ENCODE results near the gene HS6ST3.
"Not testable (repeated sequence)": the region's sequence is repeated elsewhere in the genome, so short reads cannot be mapped to it uniquely, and the experiment has no call there.

The HS6ST3 gene

GRCh38 chr13:96741779-96742178 lies 651.9 kb downstream of the HS6ST3 start:
- no peak for DNase-seq (ENCODE audit: low spot score)

DNA sequence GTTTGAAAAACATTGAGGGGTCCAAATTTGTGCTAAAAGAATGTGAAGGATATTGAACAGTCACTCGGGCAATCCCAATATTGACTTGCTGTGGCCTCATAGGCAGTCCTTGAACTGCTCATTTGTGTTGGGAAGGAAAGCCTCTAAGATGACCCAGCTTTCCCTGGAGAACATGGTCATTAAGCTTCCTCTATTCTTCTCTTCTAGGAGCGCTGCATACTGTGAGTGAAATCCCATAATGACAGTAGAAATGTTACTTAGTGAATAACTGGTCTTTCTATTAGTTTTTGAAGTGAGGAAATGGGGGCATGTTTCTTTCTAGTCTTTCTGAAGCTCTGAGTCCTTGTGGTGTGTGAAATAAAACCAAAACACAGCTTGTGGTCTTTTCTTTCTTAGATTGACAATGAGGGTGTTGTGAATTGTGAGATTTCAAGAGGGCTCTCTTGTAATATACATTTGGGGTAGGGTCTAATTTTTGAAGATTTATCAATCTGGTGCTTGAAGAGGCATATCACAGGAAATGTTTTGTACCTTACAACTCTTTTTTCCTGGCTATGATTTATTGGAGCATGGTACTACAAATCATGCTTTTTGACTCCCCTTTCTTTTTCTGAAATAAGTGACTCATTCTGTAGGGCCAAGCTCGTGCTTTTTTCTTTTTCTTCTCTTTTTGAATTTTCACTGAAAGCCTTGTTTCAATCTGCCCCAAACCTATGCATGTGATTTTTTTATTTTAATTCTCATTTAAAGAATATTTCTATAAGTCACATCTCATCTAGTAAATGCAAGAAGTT lies 653.6 kb downstream of the HS6ST3 start:
- DNase-seq (ENCODE audit: low spot score): no peak

DNA sequence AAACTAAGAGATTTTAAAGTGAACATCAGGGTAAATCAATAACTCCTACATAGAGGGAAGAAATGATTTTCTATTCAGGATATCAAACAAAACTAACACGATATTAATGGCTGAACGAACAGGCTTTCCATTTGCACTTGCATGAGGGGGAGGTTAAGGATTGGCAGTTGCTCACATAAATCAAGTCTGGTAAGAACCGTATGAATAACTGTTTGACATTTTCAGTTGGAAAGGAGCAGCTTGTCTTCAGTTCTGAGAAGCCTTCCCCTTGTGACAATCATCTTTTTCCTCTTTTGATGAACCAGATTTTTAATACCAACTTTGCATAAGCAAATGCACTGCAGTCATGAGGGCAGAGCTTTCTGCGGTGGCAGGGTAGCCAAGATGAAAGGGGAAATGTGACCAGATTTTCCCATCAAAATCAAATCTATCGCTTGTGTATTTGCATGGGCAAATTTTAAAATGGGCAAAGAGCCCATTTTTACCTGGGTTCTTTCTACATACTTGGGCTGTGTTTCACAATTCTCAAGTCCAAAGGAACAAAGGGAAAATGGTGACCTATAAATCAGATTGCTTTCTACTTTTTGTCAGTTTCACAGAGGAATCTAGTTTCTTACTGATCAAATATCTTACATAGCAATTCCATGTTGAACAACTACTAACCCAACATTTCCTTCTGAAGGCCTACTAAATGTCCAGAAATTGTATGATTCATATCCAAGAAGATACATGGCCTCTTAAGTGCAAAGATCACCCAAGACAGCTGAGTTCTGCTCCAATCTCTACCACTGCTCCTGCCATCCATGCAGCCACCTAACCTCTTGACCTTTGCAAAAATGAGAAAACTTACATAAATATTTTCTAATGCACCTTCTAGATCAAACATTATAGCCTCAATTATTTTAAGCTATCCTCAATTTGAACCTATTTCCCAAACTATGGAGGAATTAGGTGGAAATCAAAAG lies 654.7 kb downstream of the HS6ST3 start:
- no peak for DNase-seq (ENCODE audit: low spot score)

GRCh38 chr13:96746886-96747285 lies 657.0 kb downstream of the HS6ST3 start:
- DNase-seq (ENCODE audit: low spot score): no peak

- DNase-seq (ENCODE audit: low spot score): no peak
These were observed 659.9 kb downstream of the HS6ST3 start for GRCh38 chr13:96749825-96750224.

GRCh38 chr13:96751089-96751488 lies 661.2 kb downstream of the HS6ST3 start:
- DNase-seq (ENCODE audit: low spot score): no peak

- no peak for DNase-seq (ENCODE audit: low spot score)
These were observed 673.0 kb downstream of the HS6ST3 start for GRCh38 chr13:96762876-96763275.

DNA sequence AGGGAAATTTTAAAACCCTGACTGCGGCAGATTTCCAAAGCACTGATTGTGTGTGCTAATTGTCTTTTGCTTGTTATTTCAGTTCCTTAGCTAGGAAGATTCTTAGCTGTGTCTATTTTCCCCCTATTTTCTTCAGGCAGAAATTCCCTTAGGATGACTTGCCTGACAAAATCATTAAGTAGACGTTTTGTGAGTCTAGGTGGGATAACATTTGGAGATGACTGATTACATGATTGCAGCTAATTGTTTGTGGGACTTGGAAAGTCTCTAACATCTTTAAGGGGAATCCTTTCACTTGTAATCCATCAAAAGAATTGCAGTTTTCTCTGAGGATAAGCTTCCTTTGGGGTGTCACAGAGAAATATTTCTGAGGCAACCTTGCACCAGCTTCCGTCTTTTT lies 676.4 kb downstream of the HS6ST3 start:
- DNase-seq (ENCODE audit: low spot score): no peak

DNA sequence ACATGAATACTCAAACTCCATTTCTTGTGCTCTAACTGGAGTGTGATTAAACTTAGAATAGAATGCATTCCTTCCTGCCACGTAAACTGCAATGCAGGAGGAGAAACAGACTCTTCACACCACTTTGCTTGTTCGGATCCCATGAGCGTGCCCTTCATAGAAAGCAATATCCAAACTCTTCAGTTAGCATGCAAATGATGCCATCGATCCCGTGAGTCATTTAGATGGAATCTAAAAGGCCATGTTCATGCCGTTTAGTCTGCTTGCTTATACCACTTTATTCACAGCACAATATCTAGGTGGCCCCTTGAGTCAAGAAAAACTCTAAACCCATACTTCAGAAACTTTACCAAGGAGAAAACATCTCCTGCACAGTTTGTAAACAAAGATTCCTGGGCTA lies 678.6 kb downstream of the HS6ST3 start:
- DNase-seq (ENCODE audit: low spot score): no peak

- DNase-seq (ENCODE audit: low spot score): no peak
These were observed 680.0 kb downstream of the HS6ST3 start for GRCh38 chr13:96769874-96770273.

DNA sequence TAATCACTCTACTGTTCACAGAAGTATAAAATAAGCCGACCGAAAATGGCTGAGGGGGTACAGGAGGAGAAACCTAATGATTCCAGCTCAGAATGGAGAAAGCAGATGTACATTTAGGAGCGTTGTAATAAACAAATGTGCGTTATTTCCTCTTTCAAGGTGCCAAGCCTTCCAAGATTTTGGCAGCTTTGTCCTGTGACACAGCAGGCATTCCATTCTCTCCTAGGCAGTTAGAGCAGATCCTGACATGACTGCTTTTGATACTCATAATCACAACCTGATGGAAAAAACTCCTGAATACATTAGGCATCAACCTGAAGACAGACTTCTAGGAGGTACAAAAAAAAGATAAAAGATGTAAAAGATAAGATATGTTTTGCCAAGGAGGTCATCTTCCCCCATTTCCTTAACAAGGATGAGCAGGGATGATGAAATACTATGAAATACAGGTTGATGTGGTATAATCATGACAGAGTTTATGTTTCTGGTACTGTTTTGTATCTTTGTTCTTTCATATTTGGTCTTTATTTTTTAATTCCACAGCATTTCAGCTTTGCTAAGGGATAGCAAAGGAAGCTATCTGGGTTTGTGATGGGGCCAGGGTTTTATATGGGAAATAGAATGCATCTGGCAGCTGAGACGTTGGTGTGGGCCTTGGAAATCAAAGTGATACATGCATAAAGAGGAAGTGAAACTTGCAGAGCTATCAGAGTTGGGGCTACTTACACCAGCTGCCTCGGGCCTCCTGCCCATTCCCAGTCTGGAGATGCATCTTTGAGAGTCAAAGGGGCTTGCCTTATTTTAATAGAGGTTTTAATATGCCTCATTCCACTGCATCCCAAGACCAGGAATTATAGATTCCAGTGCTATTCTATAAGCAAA lies 681.8 kb downstream of the HS6ST3 start:
- no peak for DNase-seq (ENCODE audit: low spot score)

GRCh38 chr13:96772426-96772825 lies 682.5 kb downstream of the HS6ST3 start:
- no peak for DNase-seq (ENCODE audit: low spot score)

DNA sequence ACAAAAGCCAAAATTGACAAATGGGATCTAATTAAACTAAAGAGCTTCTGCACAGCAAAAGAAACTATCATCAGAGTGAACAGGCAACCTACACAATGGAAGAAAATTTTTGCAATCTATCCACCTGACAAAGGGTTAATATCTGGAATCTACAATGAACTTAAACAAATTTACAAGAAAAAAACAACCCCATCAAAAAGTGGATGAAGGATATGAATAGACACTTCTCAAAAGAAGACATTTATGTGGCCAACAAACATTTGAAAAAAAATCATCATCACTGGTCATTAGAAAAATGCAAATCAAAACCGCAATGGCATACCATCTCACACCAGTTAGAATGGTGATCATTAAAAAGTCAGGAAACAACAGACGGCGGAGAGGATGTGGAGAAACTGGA lies 688.4 kb downstream of the HS6ST3 start:
- DNase-seq (ENCODE audit: low spot score): not testable (repeated sequence)

DNA sequence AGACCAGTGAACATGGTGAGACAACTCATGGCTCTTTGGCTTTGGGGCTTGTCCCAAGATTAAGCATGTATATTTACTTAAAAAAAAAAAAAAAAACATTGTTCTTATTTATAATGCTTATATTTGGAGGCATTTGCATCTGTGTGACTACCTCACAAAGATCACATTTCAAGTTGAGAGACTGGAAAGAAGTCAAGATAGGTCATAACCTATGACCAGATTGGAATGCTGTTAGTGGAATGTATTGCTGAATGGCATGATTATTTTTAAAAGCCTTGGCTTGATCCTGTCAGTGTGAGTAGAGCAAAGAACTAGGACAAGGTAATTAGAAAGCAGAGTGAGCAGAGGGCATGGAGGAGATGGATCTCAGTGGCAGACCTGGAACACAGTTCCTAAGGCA lies 689.8 kb downstream of the HS6ST3 start:
- DNase-seq (ENCODE audit: low spot score): no peak

- no peak for DNase-seq (ENCODE audit: low spot score)
These were observed 690.2 kb downstream of the HS6ST3 start for GRCh38 chr13:96780105-96780504.

DNA sequence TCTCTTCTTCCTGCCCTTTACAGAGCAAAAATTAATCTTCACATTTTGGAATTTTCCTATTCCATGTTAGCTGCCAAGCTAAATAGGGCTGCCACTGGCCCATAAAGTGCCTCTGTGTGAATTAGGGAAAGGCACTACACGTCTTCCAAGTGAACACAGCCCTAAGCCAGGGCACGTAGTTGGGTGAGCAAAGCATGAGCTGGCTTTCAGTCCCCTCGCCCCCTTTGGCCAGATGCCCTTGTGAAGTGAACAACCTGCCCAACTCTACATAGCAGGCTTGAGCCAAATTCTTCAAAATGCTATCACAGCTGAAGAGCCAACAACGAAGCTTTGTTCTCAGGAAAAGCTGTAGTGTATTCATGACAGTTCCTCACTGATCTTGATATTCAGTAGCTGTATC lies 691.2 kb downstream of the HS6ST3 start:
- DNase-seq (ENCODE audit: low spot score): no peak

DNA sequence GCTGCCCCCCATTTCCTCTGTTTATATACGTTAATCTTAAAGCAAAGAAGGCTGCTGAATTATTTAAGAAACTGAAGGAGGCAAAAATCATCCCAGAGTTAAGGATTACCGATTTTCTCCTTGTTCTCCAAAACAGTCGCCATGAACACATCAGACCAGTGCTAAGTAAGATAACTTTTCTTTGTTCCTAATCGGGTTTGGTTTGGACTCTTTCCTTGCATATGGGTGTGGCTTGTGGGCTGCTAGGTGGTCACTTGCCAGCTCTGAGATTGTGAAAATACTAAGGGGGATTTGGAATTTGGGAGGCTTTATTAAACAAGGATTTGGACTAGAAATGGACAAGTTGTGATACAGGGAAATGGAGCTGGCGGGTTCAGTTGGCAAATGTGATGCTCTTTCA lies 692.3 kb downstream of the HS6ST3 start:
- no peak for DNase-seq (ENCODE audit: low spot score)

DNA sequence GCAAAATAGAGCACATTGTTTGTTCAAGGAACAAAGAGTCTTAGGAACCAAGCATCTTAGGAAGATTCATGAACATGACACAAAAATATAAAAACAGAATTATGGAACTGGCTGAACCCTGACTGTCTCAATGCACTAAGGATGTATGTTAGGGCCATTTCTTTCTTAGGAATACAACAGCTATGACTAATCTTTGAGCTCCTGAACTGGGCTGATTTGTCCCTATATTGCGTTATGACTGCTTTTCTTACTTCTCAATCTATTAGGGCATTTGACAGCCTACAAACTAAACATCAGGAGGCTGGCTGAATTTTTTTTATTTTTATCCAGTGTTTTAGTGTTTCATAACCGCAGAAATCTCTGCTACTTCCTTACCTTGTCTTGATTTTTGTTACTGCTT lies 693.1 kb downstream of the HS6ST3 start:
- no peak for DNase-seq (ENCODE audit: low spot score)

DNA sequence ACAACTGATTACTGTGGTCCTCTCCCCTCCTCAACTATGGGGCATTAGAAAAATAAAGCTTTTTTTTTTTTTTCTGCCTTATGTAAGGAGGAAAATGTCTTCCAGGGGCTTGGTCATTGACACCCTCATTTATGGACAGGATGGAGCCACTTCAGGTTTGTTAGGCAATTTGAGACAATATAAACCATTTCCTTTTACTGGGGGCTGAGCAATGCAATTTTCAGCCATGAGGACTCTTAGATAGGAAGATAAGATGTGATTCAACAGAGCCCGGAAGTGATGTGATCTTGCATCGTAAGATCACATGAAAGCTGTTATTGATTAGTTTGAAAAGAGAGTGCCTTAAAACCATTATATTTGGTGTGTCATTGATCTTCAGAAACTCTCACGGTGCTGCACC lies 693.6 kb downstream of the HS6ST3 start:
- no peak for DNase-seq (ENCODE audit: low spot score)

DNA sequence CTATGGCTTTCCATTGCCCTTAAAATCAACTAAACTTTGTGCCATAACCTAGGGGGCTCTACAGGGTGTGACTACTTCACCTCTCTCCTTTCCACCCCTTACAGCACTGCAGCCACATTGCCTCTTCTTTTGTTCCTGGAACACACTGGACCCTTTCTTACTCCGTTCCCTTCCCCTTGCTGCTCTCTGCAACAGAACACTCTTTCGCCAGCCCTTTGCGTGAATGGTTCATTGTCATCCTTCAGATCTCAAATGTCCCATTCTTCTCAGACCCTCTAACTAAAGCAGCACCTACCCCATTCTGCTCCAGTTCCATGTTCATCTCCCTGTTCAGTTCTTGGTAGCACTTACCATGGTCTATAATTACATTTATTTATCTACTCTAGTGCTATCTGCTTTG lies 696.1 kb downstream of the HS6ST3 start:
- no peak for DNase-seq (ENCODE audit: low spot score)

- no peak for DNase-seq (ENCODE audit: low spot score)
These were observed 702.3 kb downstream of the HS6ST3 start for GRCh38 chr13:96792188-96792587.

DNA sequence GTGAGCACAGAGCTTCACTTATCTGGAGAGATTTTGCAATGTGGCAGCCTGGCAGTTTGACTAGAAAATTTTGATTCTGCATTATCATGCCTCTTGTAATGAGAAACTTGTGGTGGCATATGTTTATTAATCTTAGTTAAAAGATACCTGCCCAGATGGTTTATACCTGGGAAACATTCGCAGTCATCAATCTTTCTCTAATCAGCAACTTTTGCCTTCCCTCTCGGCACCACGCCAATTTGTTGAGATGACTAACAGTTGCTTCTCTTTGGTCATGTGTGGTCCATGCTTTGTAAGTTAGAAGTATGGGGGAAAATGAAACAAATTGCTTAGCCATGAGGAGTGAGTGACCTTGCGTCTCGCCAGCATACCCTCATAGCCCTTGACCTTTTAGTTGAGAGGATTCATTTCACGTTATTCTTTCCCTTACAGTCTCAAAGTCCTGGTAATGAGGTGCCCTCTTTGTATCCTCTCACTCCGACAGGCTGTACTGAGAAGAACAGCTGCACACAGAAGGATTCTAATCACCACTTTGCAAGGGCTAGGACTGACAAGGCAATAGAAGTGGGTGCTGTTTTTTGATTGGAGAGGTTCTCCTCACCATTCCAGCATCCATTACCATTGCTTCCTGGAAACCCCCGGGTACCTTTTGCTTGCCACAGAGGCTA lies 703.0 kb downstream of the HS6ST3 start:
- no peak for DNase-seq (ENCODE audit: low spot score)
